Panc1 (cell line): Measurements from ENCODE around the gene CHL1. TPM values are rescaled to one million over a fixed set of nuclear protein-coding genes. Genes with fewer than 3 reads are reported as not detected.

ENCODE experiments used
- ATAC-seq: fragments of 200-7000 bp; cut with Tn5 transposase; 2 replicates; pipeline ENCODE4 v1.9.1; 2020; ENCODE audit warnings: mild to moderate bottlenecking, moderate library complexity
- BruUV-seq: library from RNA; stranded (reverse); fragments of 400-500 nt; replicated peaks from 2 replicates; lab custom pipeline; 2021; lab: Mats Ljungman, UMichigan
- CTCF ChIA-PET: fragments of 300-600 bp; sonication (Branson Sonifier 250); formaldehyde crosslinking; loops from one replicate; lab custom pipeline; 2022; ENCODE audit warnings: antibody characterized with exemption; lab: Charles Lee
- POLR2A ChIA-PET: fragments of 300-600 bp; sonication (Branson Sonifier 250); formaldehyde crosslinking; loops from one replicate; lab custom pipeline; 2022; ENCODE audit warnings: antibody characterized with exemption; lab: Charles Lee
- DNase-seq: peaks from one replicate; pipeline ENCODE4 v3.0.0-alpha.2; 2010; ENCODE audit warnings: low read depth, low spot score
- H3K27ac ChIP-seq: 2 replicates; pipeline ENCODE4 v1.5.1; 2011; ENCODE audit warnings: mild to moderate bottlenecking, low read length, inconsistent platforms
- H3K27me3 ChIP-seq: fragments of 200-500 bp; sonication (Bioruptor generic); 2 replicates; pipeline ENCODE4 v1.6.0; 2014; ENCODE audit warnings: low read length, inconsistent platforms; ENCODE audit not compliant: control insufficient read depth, insufficient read depth
- H3K36me3 ChIP-seq: fragments of 200-500 bp; sonication (Bioruptor generic); 2 replicates; pipeline ENCODE4 v1.5.1; 2014; ENCODE audit warnings: inconsistent platforms, mild to moderate bottlenecking, low read length, moderate library complexity; ENCODE audit not compliant: control insufficient read depth, insufficient read depth
- H3K4me1 ChIP-seq: 2 replicates; pipeline ENCODE4 v1.5.1; 2011; ENCODE audit warnings: inconsistent platforms, mild to moderate bottlenecking, low read length, moderate library complexity; ENCODE audit not compliant: control insufficient read depth, insufficient read depth
- H3K4me3 ChIP-seq, 2 experiments: 2 replicates each; pipeline ENCODE4 v1.5.1; 2011 to 2012; ENCODE audit warnings: low read depth in 2 of 2, low read length in 2 of 2, mild to moderate bottlenecking in 2 of 2, inconsistent platforms in 1 of 2, moderate library complexity in 1 of 2
- H3K9me3 ChIP-seq: fragments of 200-500 bp; sonication (Bioruptor generic); 2 replicates; pipeline ENCODE4 v1.5.1; 2014; ENCODE audit warnings: low read depth, mild to moderate bottlenecking, inconsistent platforms, low read length, moderate library complexity; ENCODE audit not compliant: control insufficient read depth, insufficient read depth
- CTCF ChIP-seq: fragments of 450-650 bp; IDR thresholded peaks from 2 replicates; pipeline ENCODE4 v1.5.1; 2017; ENCODE audit warnings: mild to moderate bottlenecking
- POLR2AphosphoS5 ChIP-seq: IDR thresholded peaks from 2 replicates; pipeline ENCODE4 v1.6.1; 2012; ENCODE audit warnings: mild to moderate bottlenecking, low read depth, low read length, moderate library complexity
- REST ChIP-seq, 2 experiments: IDR thresholded peaks; 2 replicates each; pipeline ENCODE4 v1.6.1; 2011 to 2012; ENCODE audit warnings: low read depth in 2 of 2, control low read depth in 1 of 2, low read length in 1 of 2, mild to moderate bottlenecking in 1 of 2, moderate library complexity in 1 of 2; ENCODE audit not compliant: insufficient read depth in 1 of 2
- SIN3A ChIP-seq: IDR thresholded peaks from 2 replicates; pipeline ENCODE4 v1.6.1; 2012; ENCODE audit warnings: low read depth, mild to moderate bottlenecking, low read length, moderate library complexity, borderline replicate concordance; ENCODE audit not compliant: insufficient read depth
- TCF7L2 ChIP-seq: IDR thresholded peaks from 2 replicates; pipeline ENCODE4 v1.6.1; 2011; ENCODE audit warnings: mild to moderate bottlenecking, low read depth, low read length, inconsistent platforms
- in situ Hi-C: cut with HindIII; loops from 2 replicates; pipeline ENCODE4 v1.10.0; 2016; ENCODE audit warnings: low sequenced_read_pairs, low pct_unique_long_range_greater_than_20kb
- intact Hi-C: fragments of 100-400 bp; cut with micrococcal nuclease; formaldehyde crosslinking; loops from one replicate; pipeline ENCODE4 v1.10.0; 2022; ENCODE audit not compliant: unreplicated experiment
- total RNA-seq: library from RNA; stranded (reverse); gene quantifications from one replicate; pipeline ENCODE4 v1.2.1, GENCODE V29; 2021; ENCODE audit not compliant: unreplicated experiment

Gene CHL1
- total RNA-seq, 1 experiment from 2014 or later: not detected

GRCh38 chr3:248864-249520 is 52.4 kb downstream of the CHL1 start:
- no peaks in the 10 kb centered on the region for H3K27me3 ChIP-seq
- ChIA-PET CTCF (no interaction called here), POLR2A (no interaction called here)
- no peaks in the 10 kb centered on the region for H3K4me1 ChIP-seq
- ATAC-seq: no peak
- H3K9me3 ChIP-seq: no peaks in the 10 kb centered on the region
- no peak overlapping the region for H3K27ac ChIP-seq
- intact Hi-C loops (no loop called here), in situ Hi-C loops (no loop called here)
- no peak overlapping the region for H3K4me3 ChIP-seq
- no TSS peak for BruUV-seq
- no peaks in the 10 kb centered on the region for H3K36me3 ChIP-seq
- no peak for DNase-seq
- no peak for TF ChIP-seq POLR2AphosphoS5
- TF ChIP-seq CTCF: no peak
- TF ChIP-seq SIN3A: no peak
- no peak for TF ChIP-seq REST (IDR thresholded peaks at IDR 0.05; ENCODE audit: insufficient read depth in 1 of 2, low read depth in 2 of 2, low read length in 1 of 2)
- TF ChIP-seq TCF7L2: no peak

- ATAC-seq (no peak), DNase-seq (no peak)
- ChIA-PET POLR2A (no interaction called here), CTCF (no interaction called here)
- Histone ChIP-seq H3K9me3 (no peaks in the 10 kb centered on the region), H3K4me1 (no peaks in the 10 kb centered on the region), H3K4me3 (no peak overlapping the region), H3K36me3 (no peaks in the 10 kb centered on the region), H3K27me3 (no peaks in the 10 kb centered on the region), H3K27ac (no peak overlapping the region)
- intact Hi-C loops: no loop called here
- no TSS peak for BruUV-seq
- in situ Hi-C loops: no loop called here
- TF ChIP-seq CTCF (no peak), REST (IDR thresholded peaks at IDR 0.05; ENCODE audit: insufficient read depth in 1 of 2, low read depth in 2 of 2, low read length in 1 of 2) (no peak), SIN3A (no peak), TCF7L2 (no peak), POLR2AphosphoS5 (no peak)
These were observed 53.2 kb downstream of the CHL1 start for GRCh38 chr3:249587-250262.
